AG04450 (cell line): ENCODE data around the gene TAF12. TPM values are rescaled to one million over a fixed set of nuclear protein-coding genes. Genes with fewer than 3 reads are reported as not detected.
"Not testable (repeated sequence)": the region's sequence is repeated elsewhere in the genome, so short reads cannot be mapped to it uniquely, and the experiment has no call there.

ENCODE experiments used
- CTCF ChIA-PET: fragments of 300-600, 350-600 bp; formaldehyde crosslinking; extraction: SDS; loops from one replicate; lab custom pipeline; 2022; ENCODE audit warnings: antibody characterized with exemption, inconsistent platforms; lab: Charles Lee
- POLR2A ChIA-PET: fragments of 350-600 bp; formaldehyde crosslinking; extraction: SDS; loops from one replicate; lab custom pipeline; 2021; ENCODE audit warnings: antibody characterized with exemption, inconsistent platforms; lab: Yijun Ruan, JAX
- DNase-seq: peaks from one replicate; pipeline ENCODE4 v3.0.0-alpha.2; 2011; ENCODE audit warnings: low read depth, low spot score
- H3K27ac ChIP-seq: one replicate; pipeline ENCODE4 v1.5.1; 2012; ENCODE audit warnings: low read depth, low read length, control low read depth
- H3K27me3 ChIP-seq: one replicate; pipeline ENCODE4 v1.6.0; 2012; ENCODE audit warnings: low read length; ENCODE audit not compliant: control insufficient read depth, insufficient read depth
- H3K4me3 ChIP-seq: 2 replicates; pipeline ENCODE4 v1.5.1; 2011; ENCODE audit warnings: mild to moderate bottlenecking, low read depth, low read length, control low read depth
- H3K9me3 ChIP-seq: 2 replicates; pipeline ENCODE4 v1.5.1; 2012; ENCODE audit warnings: low read length; ENCODE audit not compliant: control insufficient read depth, insufficient read depth
- polyA minus RNA-seq: library from RNA; depleted of rRNA, polyadenylated mRNA; stranded (reverse); fragments of >200 nt; gene quantifications from 2 replicates; pipeline ENCODE4 v1.2.3, GENCODE V29; 2011; rRNA and poly(A)+ RNA removed
- polyA plus RNA-seq: library from polyadenylated mRNA; depleted of rRNA; stranded (reverse); fragments of >200 nt; gene quantifications from 2 replicates; pipeline ENCODE4 v1.2.3, GENCODE V29; 2011; rRNA removed
- TF ChIP-seq, protein P1 (sequence below): IDR thresholded peaks from 2 replicates; pipeline ENCODE4 v1.5.1; 2011; ENCODE audit warnings: low read depth, low read length, control low read depth, inconsistent platforms

Gene TAF12, protein sequence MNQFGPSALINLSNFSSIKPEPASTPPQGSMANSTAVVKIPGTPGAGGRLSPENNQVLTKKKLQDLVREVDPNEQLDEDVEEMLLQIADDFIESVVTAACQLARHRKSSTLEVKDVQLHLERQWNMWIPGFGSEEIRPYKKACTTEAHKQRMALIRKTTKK
- polyA plus RNA-seq (50.2 and 54.2 TPM in 2 replicates), polyA minus RNA-seq (15.7 and 19.0 TPM in 2 replicates)

DNA sequence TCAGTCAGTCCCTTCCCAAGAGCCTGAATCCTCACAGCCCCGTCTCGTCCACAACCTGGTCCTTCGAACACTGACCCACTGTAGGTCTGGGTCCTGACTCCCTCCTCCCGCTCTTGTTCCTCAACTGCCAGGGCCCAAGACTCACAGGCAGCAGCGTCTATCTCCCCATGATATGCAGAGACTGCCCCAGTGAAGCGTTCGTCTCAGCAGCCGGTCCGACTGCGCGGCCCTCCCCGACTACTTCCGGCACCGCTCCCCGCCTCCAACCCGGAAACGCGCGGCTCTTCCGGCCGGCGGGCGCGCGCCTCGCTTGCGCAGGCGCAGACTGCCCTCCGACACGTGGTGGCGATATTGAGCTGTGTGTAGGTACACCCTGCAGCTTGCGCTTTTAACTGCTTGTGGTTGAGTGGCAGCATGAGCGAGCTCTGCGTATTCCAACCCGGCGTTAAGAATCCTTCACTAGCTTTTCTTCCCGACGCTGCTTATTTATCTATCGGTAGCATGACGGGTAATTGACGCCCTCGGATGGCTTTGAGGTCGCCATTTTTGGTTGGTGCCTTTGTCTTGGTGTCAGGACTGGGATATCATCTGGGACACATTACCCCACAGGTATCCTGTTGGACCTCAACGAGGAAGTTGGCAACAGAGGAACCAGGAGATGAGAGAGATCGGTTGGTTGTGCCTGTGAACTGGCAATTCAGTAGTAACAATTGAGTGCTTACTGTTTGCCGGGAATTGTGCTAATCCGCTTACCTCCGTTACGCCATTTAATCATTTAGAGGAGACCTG, at the start of gene TAF12:
TAF12 (minus strand) TSS at position 221 of the 789 bp plus-strand sequence. CDS start 20,986 bp downstream, outside the sequence.
- H3K9me3 ChIP-seq = no peaks in the 10 kb centered on the region; the same call in 1 of the 2 replicates
- ChIA-PET POLR2A (interaction anchor here (0.6 to 3.3 kb wide), 22 partner anchors 24 to 1161 kb away, joined by 3 to 41 read pairs (median 4); partner anchors contain the start of genes GMEB1, SRSF4, TRNAU1AP and YTHDF2), CTCF (interaction anchor here (0.6 to 3.9 kb wide), 7 partner anchors 94 to 539 kb away, joined by 3 to 25 read pairs (median 4); partner anchors contain the start of genes SRSF4 and YTHDF2)
- peak; percentile 86 for DNase-seq
- H3K27me3 ChIP-seq = no peaks in the 10 kb centered on the region
- H3K27ac ChIP-seq = peak within 1 kb of the TSS; percentile 89
- H3K4me3 ChIP-seq = peak within 1 kb of the TSS; percentile 98
- TF ChIP-seq, protein P1, sequence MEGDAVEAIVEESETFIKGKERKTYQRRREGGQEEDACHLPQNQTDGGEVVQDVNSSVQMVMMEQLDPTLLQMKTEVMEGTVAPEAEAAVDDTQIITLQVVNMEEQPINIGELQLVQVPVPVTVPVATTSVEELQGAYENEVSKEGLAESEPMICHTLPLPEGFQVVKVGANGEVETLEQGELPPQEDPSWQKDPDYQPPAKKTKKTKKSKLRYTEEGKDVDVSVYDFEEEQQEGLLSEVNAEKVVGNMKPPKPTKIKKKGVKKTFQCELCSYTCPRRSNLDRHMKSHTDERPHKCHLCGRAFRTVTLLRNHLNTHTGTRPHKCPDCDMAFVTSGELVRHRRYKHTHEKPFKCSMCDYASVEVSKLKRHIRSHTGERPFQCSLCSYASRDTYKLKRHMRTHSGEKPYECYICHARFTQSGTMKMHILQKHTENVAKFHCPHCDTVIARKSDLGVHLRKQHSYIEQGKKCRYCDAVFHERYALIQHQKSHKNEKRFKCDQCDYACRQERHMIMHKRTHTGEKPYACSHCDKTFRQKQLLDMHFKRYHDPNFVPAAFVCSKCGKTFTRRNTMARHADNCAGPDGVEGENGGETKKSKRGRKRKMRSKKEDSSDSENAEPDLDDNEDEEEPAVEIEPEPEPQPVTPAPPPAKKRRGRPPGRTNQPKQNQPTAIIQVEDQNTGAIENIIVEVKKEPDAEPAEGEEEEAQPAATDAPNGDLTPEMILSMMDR = peak; percentile 30; the same call in 1 of the 2 replicates

DNA sequence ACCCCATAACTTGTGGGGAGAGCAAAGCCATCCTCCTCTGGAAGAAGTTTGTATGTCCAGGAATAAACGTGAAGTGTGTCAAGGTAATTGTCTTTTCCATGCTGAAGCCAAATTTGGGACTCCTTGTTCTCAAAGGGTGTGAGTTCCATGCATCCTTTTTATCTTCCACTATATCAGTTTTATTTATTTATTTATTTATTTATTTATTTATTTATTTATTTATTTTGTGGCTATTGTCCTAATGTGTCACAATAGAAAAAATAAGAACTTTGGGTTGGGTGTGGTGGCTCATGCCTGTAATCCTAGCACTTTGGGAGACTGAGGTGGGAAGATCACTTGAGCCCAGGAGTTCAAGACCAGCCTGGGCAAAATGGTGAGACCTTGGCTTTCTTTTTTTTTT, 48.8 kb upstream of the TAF12 start:
- CTCF ChIA-PET = interaction anchor here (0.6 kb wide), 1 partner anchor 9 kb away, joined by 3 read pairs; no protein-coding TSS in a partner anchor
- POLR2A ChIA-PET, DNase-seq: not testable (repeated sequence)

DNA sequence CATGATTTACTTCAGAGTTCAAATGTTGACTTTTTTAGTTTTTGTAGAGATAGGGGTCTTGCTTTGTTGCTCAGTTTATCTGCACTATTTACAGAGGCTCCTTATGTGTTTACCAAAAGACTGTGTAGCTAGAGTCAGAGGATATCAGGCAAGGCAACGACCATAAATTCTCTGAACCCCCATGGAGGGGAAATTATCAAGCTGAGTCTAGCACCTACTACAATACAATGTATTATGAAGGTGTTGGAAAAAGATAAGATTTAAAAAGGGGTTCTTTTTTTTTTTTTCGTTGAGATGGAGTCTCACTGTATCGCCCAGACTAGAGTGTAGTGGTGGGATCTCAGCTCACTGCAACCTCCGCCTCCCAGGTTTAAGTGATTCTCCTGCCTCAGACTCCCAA, 42.1 kb upstream of the TAF12 start:
- ChIA-PET POLR2A (no interaction called here), CTCF (interaction anchor here (0.5 to 1.4 kb wide), 3 partner anchors 51 to 192 kb away, joined by 3 to 4 read pairs (median 3); partner anchors contain the start of gene YTHDF2)
- Histone ChIP-seq H3K4me3 (no peak overlapping the region), H3K9me3 (no peaks in the 10 kb centered on the region), H3K27ac (no peak overlapping the region), H3K27me3 (no peaks in the 10 kb centered on the region)
- DNase-seq = no peak
- TF ChIP-seq, protein P1 = no peak

More for the DNA sequence above, 48.8 kb upstream of the TAF12 start:
- H3K27me3 ChIP-seq, H3K27ac ChIP-seq, H3K4me3 ChIP-seq, H3K9me3 ChIP-seq: not testable (repeated sequence)

DNA sequence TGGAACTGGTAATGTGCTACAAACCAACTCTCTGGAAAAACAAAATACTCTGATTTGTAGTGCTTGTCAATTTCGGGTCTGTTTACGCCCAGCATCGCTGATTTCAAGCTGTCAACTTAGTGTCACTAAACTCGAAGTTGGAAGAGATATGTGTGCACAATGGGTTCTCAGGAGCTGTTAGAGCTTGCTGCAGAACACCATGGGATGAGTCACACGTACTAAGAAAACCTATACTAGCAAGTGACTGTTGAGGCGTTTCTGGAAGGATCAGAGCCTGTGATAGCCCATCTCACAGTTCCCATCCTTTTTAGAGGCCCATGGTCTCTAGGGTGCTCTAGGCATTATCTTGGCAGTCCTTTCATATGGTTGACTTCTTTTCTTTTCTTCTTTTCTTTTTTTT, 40.0 kb upstream of the TAF12 start:
- POLR2A ChIA-PET = interaction anchor here (0.5 to 1.8 kb wide), 2 partner anchors 15 to 17 kb away, joined by 4 read pairs; partner anchors contain the start of gene GMEB1
- Histone ChIP-seq H3K9me3 (no peaks in the 10 kb centered on the region), H3K4me3 (no peak overlapping the region), H3K27me3 (no peaks in the 10 kb centered on the region), H3K27ac (no peak overlapping the region)
- CTCF ChIA-PET = interaction anchor here (1.5 kb wide), 1 partner anchor 54 kb away, joined by 4 read pairs; the partner anchor contains the start of gene YTHDF2
- no peak for DNase-seq
- TF ChIP-seq, protein P1 = no peak

DNA sequence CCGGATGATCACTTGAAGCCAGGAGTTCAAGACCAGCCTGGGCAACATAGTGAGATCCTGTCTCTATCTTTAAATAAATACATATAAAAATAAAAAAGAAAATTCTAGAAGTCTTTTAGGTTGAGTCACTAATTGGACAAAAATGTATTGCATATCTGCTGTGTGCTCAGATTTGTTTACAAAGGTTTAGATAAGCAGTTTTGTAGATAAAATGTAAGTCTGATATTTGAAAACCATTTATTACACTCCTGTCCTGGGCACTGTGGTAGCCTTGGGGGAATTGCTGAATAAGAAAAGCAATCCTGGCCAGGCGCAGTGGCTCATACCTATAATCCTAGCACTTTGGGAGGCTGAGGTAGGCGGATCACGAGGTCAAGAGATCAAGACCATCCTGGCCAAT, 37.3 kb upstream of the TAF12 start:
- CTCF ChIA-PET = no interaction called here
- DNase-seq = no peak

More for the DNA sequence above, 37.3 kb upstream of the TAF12 start:
- Histone ChIP-seq H3K9me3 (no peaks in the 10 kb centered on the region), H3K27me3 (no peaks in the 10 kb centered on the region), H3K4me3 (no peak overlapping the region), H3K27ac (no peak overlapping the region)
- POLR2A ChIA-PET = no interaction called here
- TF ChIP-seq, protein P1 = no peak
